ENCODE data around the gene PREX1.

DNA sequence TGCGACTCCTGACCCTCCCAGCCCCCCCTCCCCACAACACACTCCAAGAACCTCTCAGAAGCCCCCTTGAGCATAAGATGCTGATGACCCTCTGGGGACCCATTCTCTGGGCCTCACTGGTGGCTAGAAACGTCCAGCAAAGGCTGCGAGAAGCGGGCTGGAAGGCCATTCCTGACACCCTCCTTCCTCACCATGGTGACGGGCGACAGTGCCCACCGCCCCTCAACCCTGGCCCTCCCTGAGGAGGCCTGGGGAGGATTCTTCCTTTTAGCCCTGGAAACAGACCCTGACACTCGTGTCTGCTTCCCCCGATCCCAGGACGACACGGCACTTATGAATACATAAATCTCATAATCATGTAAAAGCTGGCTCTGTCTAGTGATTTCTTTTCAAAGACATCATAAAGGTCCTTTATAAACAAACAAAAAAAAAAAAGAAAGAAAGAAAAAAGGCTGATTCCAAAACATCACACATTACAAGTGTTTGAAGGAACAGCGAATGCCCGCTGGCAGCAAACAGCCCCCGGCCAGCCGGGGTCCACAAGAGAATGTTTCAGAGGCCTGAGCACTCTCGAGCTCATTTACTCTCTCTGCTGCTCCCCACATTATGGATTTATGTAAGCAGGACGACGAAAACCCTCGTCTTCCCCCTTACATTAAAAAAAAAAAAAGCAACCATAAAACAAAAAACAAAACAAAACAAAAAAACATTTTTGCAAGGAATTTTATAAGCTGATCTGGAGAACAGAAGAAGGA, 40.7 kb downstream of the PREX1 start:
- TF ChIP-seq CTCF (IDR thresholded peaks at IDR 0.05) (no peak), POLR2AphosphoS5 (IDR thresholded peaks at IDR 0.05; ENCODE audit: low read depth, low read length) (no peak), REST (IDR thresholded peaks at IDR 0.05; ENCODE audit: insufficient read depth in 1 of 2, low read depth in 2 of 2, low read length in 1 of 2) (no peak), SIN3A (IDR thresholded peaks at IDR 0.05; ENCODE audit: borderline replicate concordance, insufficient read depth, low read depth, low read length) (no peak)

All from Panc1 (cell line).